ENCODE results near the gene SETDB2.

Gene SETDB2

GRCh38 chr13:49532593-49532992, 88.5 kb downstream of the SETDB2 start:
- ATAC-seq (replicated peaks; ENCODE audit: extremely low read depth, poor library complexity, severe bottlenecking) (no peak), DNase-seq (ENCODE audit: low spot score in 2 of 2) (no peak)
- Mint-ChIP-seq H3K27me3 (no peaks in the 10 kb centered on the region), H3K4me3 (no peak overlapping the region), H3K36me3 (ENCODE audit: insufficient read depth) (peaks cover 26% of the 10 kb centered on the region), H3K4me1 (peaks cover 5% of the 10 kb centered on the region), H3K9me3 (no peaks in the 10 kb centered on the region), H3K27ac (ENCODE audit: low read depth) (no peak overlapping the region)

- Mint-ChIP-seq H3K4me3 (no peak overlapping the region), H3K27ac (ENCODE audit: low read depth) (no peak overlapping the region), H3K36me3 (ENCODE audit: insufficient read depth) (peaks cover 25% of the 10 kb centered on the region), H3K9me3 (no peaks in the 10 kb centered on the region), H3K27me3 (no peaks in the 10 kb centered on the region), H3K4me1 (peaks cover 5% of the 10 kb centered on the region)
- no peak for DNase-seq (ENCODE audit: low spot score in 2 of 2)
- ATAC-seq (replicated peaks; ENCODE audit: extremely low read depth, poor library complexity, severe bottlenecking): no peak
Observed at GRCh38 chr13:49533011-49533410, 88.9 kb downstream of the SETDB2 start.

- ATAC-seq (replicated peaks; ENCODE audit: extremely low read depth, poor library complexity, severe bottlenecking) (no peak), DNase-seq (ENCODE audit: low spot score in 2 of 2) (no peak)
- Mint-ChIP-seq H3K9me3 (no peaks in the 10 kb centered on the region), H3K27me3 (no peaks in the 10 kb centered on the region), H3K36me3 (ENCODE audit: insufficient read depth) (peaks cover 24% of the 10 kb centered on the region), H3K4me1 (peaks cover 5% of the 10 kb centered on the region), H3K27ac (ENCODE audit: low read depth) (peak overlapping the region; percentile 74), H3K4me3 (no peak overlapping the region)
Observed at GRCh38 chr13:49533591-49534269, 89.7 kb downstream of the SETDB2 start.

- no peak overlapping the region for H3K27ac Mint-ChIP-seq (ENCODE audit: low read depth)
- H3K9me3 Mint-ChIP-seq: no peaks in the 10 kb centered on the region
- ATAC-seq (replicated peaks; ENCODE audit: extremely low read depth, poor library complexity, severe bottlenecking) (no peak), DNase-seq (ENCODE audit: low spot score in 2 of 2) (no peak)
- H3K4me3 Mint-ChIP-seq: no peak overlapping the region
- no peaks in the 10 kb centered on the region for H3K4me1 Mint-ChIP-seq
- H3K27me3 Mint-ChIP-seq: no peaks in the 10 kb centered on the region
- peaks cover 25% of the 10 kb centered on the region for H3K36me3 Mint-ChIP-seq (ENCODE audit: insufficient read depth)
Observed at GRCh38 chr13:49536144-49536873, 92.2 kb downstream of the SETDB2 start.

DNA sequence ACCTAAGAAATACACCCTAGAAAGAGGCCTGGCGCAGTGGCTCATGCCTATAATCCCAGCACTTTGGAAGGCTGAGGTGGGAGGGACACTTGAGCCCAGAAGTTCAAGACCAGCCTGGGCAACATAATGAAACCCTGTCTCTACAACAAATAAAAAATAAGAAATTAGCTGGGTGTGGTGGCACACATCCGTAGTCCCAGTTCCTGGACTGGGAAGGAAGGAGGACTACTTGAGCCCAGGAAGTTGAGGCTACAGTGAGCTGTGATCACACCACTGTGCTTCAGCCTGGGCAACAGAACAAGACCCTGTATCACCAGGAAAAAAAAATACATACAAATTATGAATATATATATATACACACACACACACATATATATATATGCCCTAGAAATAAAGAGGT, 94.3 kb downstream of the SETDB2 start:
- Mint-ChIP-seq H3K4me1 (no peaks in the 10 kb centered on the region), H3K9me3 (no peaks in the 10 kb centered on the region), H3K27ac (ENCODE audit: low read depth) (no peak overlapping the region), H3K4me3 (no peak overlapping the region), H3K27me3 (no peaks in the 10 kb centered on the region), H3K36me3 (ENCODE audit: insufficient read depth) (peaks cover 31% of the 10 kb centered on the region)
- DNase-seq (ENCODE audit: low spot score in 2 of 2) (no peak), ATAC-seq (replicated peaks; ENCODE audit: extremely low read depth, poor library complexity, severe bottlenecking) (no peak)

DNA sequence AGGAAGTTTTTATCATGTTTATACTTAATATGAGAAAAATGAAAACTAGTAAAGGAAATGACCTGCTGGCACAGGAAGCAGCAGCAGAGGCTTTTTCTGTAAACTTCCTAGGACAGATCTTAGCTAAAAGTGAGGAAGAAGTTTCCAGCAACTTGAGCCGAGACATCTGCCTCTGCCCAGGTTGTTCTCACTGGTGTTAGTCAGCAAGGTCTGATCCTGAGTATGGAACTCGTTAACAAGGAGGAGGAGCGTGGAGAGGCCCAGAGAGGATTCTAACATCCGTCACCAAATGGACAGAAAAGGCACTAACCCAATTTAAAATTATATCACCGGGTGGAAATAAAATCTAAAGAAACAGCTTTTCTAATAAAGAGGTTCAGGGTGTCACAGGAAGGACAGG, 95.2 kb downstream of the SETDB2 start:
- ATAC-seq (replicated peaks; ENCODE audit: extremely low read depth, poor library complexity, severe bottlenecking) (no peak), DNase-seq (ENCODE audit: low spot score in 2 of 2) (no peak)
- Mint-ChIP-seq H3K9me3 (no peaks in the 10 kb centered on the region), H3K4me1 (no peaks in the 10 kb centered on the region), H3K27ac (ENCODE audit: low read depth) (no peak overlapping the region), H3K4me3 (no peak overlapping the region), H3K27me3 (no peaks in the 10 kb centered on the region), H3K36me3 (ENCODE audit: insufficient read depth) (peaks cover 32% of the 10 kb centered on the region)

DNA sequence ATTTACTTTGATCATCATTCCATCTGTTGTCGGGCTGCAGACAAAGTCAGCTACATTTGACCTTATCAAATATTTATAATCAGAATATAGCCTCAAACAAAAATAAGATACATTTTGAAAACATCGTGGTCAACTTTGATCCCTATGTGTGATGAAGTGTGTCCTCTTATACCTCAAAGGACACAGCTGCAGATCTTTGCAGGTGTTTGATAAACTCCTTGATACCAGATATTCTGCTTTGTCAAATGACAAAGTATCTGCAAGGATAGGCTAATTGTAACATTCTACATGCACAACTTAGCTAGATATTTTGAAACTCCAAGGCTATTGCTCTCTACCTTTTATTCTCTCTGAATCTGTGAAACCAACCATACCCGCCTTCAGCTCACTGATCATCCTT, 95.7 kb downstream of the SETDB2 start:
- H3K36me3 Mint-ChIP-seq (ENCODE audit: insufficient read depth): peaks cover 34% of the 10 kb centered on the region
- H3K4me1 Mint-ChIP-seq: no peaks in the 10 kb centered on the region
- H3K27ac Mint-ChIP-seq (ENCODE audit: low read depth): no peak overlapping the region
- H3K27me3 Mint-ChIP-seq: no peaks in the 10 kb centered on the region
- ATAC-seq (replicated peaks; ENCODE audit: extremely low read depth, poor library complexity, severe bottlenecking): no peak
- H3K4me3 Mint-ChIP-seq: no peak overlapping the region
- H3K9me3 Mint-ChIP-seq: no peaks in the 10 kb centered on the region
- DNase-seq (ENCODE audit: low spot score in 2 of 2): no peak

GRCh38 chr13:49540552-49540951, 96.5 kb downstream of the SETDB2 start:
- Mint-ChIP-seq H3K4me3 (peak overlapping the region; percentile 31), H3K36me3 (ENCODE audit: insufficient read depth) (peaks cover 38% of the 10 kb centered on the region), H3K27me3 (no peaks in the 10 kb centered on the region), H3K9me3 (no peaks in the 10 kb centered on the region), H3K27ac (ENCODE audit: low read depth) (peak overlapping the region; percentile 53), H3K4me1 (no peaks in the 10 kb centered on the region)
- ATAC-seq (replicated peaks; ENCODE audit: extremely low read depth, poor library complexity, severe bottlenecking) (no peak), DNase-seq (ENCODE audit: low spot score in 2 of 2) (no peak)

DNA sequence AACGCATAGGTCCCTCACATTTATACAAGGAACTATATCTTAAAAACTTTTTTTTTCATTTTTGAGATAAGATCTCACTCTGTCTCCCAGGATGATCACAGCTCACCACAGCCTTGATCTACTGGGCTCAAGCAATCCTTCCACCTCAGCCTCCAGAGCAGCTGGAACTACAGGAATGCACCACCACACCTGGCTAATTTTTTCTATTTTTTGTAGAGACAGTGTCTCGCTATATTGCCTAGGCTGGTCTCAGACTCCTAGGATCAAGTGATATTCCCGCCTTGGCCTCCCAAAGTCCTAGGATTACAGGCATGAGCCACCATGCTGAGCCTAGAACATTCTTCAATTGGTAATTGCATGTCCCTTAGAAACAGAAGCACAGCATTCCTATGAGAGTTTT, 99.6 kb downstream of the SETDB2 start:
- H3K4me3 Mint-ChIP-seq: no peak overlapping the region
- H3K36me3 Mint-ChIP-seq (ENCODE audit: insufficient read depth): peaks cover 38% of the 10 kb centered on the region
- H3K27ac Mint-ChIP-seq (ENCODE audit: low read depth): no peak overlapping the region
- H3K4me1 Mint-ChIP-seq: no peaks in the 10 kb centered on the region
- ATAC-seq (replicated peaks; ENCODE audit: extremely low read depth, poor library complexity, severe bottlenecking) (no peak), DNase-seq (ENCODE audit: low spot score in 2 of 2) (no peak)
- no peaks in the 10 kb centered on the region for H3K27me3 Mint-ChIP-seq
- H3K9me3 Mint-ChIP-seq: no peaks in the 10 kb centered on the region

Data from central memory CD8-positive, alpha-beta T cell (primary cell).